Adipose tissue (tissue), 3 donors: ENCODE results near the gene PIAS1. TPM values are rescaled to one million over a fixed set of nuclear protein-coding genes. Genes with fewer than 3 reads are reported as not detected.
"Not testable (repeated sequence)": the region's sequence is repeated elsewhere in the genome, so short reads cannot be mapped to it uniquely, and the experiment has no call there.

ENCODE experiments used
- H3K27ac ChIP-seq: one replicate; pipeline ENCODE4 v1.5.1; 2013; ENCODE audit warnings: low read depth, low read length
- WGBS, 3 donors: extraction: QIAGEN DNeasy Blood & Tissue Kit; methylation state at CpG; one replicate each; pipeline ENCODE4 v1.1.7; 2013; 5-methylcytosine and 5-hydroxymethylcytosine counted together
- polyA plus RNA-seq, 3 donors: library from polyadenylated mRNA; stranded (reverse); fragments of 200-250 nt; gene quantifications; one replicate each; pipeline ENCODE4 v1.2.3, GENCODE V29; 2013
- donor health status: healthy with polysubstance abuse.
- donor health status: Bipolar disorder and iron deficiency.
- donor health status: healthy.

The PIAS1 gene
- polyA plus RNA-seq, 3 donors = 4.6 to 10.8 (median 7.9) TPM

DNA sequence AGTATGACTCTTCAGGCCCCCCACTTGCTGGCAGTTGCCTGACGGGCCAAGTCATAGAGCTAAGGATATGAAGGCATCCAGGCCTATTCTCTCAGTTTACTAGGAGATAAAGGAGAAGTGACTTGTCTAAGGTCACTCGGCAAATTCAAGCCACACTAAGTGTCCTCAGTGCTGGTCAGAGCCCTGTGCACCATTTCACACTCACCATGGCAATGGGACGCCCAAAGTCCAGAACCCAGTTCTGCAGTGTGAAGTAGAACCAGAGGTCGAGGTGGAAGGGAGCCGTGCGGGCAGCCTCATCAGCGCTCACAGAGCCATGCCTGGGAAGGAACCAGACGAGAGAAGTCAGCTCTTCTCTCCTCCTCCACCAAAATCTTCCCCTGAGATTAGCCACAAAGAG lies 164.2 kb downstream of the PIAS1 start:
- 94 to 98% (median 95%) methylated on average over 8 of the region's 8 CpGs for WGBS, 3 donors
- H3K27ac ChIP-seq = no peak overlapping the region

DNA sequence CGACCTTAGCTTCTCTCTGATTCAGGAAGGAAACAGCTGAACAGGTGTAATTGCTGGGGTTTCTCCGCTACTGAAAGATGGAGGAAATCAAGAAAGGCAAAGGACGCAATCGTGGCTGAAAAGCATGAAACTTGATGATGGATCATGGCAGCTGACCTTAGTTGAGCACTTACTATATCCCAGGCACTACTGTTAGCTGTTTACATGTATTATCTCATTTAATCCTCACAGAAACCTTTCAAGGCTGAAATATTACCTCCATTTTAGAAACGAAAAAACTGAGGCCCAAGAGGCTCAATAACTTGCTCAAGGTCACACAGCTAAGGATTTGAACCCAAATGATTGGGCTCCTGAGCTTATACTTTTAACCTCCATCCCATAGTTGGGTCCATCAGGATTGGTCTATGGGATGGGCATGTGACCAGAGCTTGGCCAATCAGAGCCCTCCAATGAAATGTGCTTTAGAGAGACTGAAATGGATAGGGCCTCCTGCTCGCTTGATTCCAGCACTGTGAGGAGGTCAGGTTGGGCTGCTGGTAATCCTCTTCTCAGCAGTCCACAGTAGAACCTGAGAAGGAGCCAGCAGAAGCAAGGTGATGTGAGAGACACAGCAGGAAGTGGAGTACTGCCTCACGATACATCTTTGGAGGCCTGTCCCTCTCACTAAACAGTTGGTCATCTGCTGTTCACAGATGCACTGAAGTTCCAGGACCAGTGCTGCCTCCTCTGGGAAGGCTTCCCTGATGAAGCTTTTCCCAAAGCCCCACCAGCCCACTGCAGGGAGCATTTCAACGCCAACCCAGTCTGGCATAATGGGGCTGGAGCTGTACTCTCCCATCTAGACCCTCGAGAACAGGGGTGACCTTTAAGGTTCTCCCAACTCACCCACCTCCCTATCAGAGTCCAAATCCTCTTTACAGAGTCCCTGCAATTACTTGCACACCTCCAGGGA lies 165.0 kb downstream of the PIAS1 start:
- no peak overlapping the region for H3K27ac ChIP-seq
- WGBS, 3 donors = 89 to 95% (median 90%) methylated on average over 9 of the region's 9 CpGs

DNA sequence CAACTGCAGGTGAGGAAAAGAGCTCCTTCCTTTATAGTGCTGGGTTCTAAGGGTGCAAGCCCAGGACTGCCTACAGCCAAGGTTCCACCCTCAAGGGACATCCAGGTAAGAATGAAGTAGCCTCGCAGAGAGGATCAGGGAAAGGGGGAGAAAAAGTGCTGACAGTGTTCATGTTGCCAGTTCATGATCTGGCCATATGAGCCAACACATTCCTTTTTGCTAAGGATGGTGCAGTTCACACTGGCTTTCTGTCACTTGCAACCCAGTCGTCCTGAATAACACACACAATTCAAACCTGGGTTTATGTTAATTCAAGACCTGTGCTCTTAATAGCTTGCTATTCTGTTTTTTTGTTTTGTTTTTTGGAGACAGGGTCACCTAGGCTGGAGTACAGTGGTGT lies 166.4 kb downstream of the PIAS1 start:
- H3K27ac ChIP-seq = no peak overlapping the region
- WGBS, 3 donors = 90 to 97% (median 96%) methylated on average over 2 of the region's 2 CpGs

DNA sequence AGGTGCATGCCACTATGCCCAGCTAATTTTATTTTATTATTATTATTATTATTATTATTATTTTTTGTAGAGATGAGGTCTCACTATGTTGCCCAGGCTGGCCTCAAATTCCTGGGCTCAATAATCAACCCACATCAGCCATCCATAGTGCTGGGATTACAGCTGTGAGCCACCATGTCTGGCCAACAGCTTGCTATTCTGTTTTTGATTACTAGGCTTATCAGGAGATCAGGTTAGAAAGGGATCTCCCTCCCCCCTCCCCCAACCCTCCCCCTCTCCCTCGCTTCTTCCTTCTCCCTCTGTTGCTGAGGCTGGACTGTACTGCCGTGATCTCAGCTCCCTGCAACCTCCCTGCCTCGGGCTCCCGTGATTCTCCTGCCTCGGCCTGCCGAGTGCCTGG lies 166.9 kb downstream of the PIAS1 start:
- 93 to 100% (median 94%) methylated on average over 6 of the region's 6 CpGs for WGBS, 3 donors
- H3K27ac ChIP-seq = no peak overlapping the region

DNA sequence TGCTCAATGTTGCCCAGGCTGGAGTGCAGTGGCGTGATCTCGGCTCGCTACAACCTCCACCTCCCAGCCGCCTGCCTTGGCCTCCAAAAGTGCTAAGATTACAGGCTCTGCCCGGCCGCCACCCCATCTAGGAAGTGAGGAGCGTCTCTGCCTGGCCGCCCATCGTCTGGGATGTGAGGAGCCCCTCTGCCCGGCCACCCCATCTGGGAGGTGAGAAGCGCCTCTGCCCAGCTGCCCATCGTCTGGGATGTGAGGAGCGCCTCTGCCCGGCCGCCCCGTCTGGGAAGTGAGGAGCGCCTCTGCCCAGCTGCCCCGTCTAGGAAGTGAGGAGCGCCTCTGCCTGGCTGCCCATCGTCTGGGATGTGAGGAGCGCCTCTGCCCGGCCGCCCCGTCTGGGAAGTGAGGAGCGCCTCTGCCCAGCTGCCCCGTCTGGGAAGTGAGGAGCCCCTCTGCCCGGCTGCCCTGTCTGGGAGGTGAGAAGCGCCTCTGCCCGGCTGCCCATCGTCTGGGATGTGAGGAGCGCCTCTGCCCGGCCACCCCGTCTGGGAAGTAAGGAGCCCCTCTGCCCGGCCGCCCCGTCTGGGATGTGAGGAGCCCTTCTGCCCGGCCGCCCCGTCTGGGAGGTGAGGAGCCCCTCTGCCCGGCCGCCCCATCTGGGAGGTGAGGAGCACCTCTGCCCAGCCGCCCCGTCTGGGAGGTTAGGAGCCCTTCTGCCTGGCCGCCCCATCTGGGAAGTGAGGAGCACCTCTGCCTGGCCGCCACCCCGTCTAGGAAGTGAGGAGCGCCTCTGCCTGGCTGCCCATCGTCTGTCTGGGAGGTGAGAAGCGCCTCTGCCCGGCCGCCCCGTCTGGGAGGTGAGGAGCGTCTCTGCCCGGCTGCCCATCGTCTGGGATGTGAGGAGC lies 167.7 kb downstream of the PIAS1 start:
- 87 to 93% (median 91%) methylated on average over 41 to 55 of the region's 55 CpGs for WGBS, 3 donors
- H3K27ac ChIP-seq = not testable (repeated sequence)

DNA sequence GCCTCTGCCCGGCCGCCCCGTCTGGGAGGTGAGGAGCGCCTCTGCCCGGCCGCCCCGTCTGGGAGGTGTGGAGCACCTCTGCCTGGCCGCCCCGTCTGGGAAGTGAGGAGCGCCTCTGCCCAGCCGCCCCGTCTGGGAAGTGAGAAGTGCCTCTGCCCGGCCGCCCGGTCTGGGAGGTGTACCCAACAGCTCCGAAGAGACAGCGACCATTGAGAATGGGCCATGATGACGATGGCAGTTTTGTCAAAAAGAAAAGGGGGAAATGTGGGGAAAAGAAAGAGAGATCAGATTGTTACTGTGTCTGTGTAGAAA lies 168.3 kb downstream of the PIAS1 start:
- H3K27ac ChIP-seq = not testable (repeated sequence)
- WGBS, 3 donors = 92 to 96% (median 94%) methylated on average over 15 to 18 of the region's 18 CpGs

DNA sequence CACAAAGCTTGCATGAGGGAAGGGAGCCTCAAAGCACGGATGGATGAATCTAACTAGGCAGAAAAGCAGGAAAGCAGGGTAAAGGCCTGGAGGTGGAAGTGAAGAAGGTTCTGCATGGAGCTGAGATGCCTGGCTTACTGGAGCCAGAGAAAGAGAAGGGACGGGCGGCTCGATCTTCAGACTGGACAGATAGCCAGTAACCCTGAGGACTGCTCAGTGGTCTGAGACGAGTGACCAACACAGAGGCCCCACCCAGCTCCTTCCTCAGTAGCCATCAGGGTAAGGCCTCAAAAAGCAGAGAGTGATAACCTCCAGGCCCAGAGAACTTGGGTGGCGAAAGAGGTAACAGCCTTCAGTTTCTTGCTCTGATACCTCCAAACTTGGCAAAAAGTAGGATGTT lies 169.1 kb downstream of the PIAS1 start:
- no peak overlapping the region for H3K27ac ChIP-seq
- WGBS, 3 donors = 93 to 97% (median 95%) methylated on average over 6 of the region's 6 CpGs

DNA sequence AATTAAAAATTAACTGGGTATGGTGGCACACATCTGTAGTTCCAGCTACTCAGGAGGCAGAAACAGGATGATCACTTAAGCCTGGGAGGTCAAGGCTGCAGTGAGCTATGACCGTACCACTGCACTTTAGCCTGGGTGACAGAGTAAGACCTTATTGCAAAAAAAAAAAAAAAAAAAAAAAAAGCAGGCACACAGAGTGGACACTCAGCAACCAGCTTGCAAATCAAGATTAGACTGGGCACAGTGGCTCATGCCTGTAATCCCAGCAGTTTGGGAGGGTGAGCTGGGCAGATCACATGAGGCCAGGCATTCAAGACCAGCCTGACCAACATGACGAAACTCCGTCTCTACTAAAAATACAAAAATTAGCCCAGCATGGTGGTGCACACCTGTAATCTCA lies 170.0 kb downstream of the PIAS1 start:
- 62 to 82% (median 78%) methylated on average over 3 of the region's 3 CpGs for WGBS, 3 donors

DNA sequence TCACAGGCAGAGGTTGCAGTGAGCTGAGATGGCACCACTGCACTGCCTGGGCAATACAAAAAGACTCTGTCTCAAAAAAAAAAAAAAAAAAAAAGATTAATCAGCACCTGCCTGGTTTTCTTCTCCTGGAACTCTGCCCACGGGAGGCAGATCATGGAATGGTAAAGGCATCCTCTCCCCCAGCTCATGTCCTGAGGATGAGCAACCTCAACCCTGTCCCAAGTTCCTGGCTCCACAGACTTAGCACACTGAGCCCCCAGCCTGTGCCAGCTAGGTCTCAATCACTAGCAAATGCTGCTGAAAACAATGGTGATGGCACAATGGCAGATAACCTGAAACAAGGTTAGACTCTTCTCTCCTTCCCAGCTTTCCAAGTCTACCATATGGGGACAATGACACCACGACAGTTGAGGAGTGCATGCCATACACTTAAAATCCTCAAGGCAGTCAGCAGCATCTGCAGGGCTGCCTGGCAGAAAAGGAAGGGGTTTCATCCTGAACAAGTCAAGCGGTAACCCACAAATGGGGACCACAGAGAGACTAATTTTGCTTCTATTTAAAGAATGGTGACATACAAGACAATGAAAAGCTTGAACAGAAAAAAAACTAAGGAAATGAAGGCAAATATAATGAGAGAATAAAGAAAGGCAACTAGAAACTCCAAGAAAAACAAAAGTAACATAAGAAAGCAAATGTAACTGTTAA lies 170.6 kb downstream of the PIAS1 start:
- WGBS, 3 donors = 52 to 87% (median 61%) methylated on average over 3 of the region's 3 CpGs
- no peak overlapping the region for H3K27ac ChIP-seq

More for the DNA sequence above, 170.0 kb downstream of the PIAS1 start:
- H3K27ac ChIP-seq = no peak overlapping the region

DNA sequence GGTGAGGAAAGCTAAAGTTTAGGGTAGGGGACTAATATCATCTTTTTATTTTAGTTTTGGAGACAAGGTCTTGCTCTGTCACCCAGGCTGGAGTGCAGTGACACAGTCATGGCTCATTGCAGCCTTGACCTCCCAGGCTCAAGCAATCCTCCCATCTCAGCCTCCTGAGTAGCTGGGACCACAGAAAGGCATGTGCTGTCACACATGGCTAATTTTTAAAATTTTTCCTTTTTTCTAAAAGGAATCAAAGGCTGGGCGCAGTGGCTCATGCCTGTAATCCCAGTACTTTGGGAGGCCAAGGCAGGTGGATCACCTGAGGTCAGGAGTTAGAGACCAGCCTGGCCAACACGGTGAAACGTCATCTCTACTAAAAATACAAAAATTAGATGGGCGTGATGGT lies 171.3 kb downstream of the PIAS1 start:
- not testable (repeated sequence) for H3K27ac ChIP-seq
- WGBS, 3 donors = 94 to 96% (median 94%) methylated on average over 4 of the region's 4 CpGs

DNA sequence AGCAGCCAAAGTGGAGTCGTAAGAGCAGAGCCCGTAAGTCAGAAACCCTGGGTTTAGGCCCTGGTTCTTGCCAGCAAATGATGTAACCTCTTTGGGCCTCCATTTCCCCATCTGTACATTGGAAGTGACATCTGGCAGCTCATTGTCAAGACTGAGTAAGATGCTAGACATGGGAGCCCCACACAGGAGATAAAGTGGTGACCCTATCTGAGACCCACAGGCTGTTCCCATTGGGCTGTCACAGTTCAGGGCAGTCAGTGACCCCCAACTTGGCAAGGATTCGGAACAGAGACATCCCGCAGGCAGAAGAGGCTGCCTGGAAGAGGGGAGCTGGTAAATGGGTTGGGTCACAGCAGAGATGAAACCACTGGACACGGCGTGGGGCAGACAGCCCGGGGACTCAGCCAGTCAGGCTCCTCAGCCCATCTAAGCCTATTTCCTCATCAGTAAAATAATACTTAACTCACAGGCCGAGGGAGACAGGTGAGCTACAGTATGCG lies 173.6 kb downstream of the PIAS1 start:
- no peak overlapping the region for H3K27ac ChIP-seq
- 82 to 89% (median 89%) methylated on average over 9 of the region's 9 CpGs for WGBS, 3 donors

DNA sequence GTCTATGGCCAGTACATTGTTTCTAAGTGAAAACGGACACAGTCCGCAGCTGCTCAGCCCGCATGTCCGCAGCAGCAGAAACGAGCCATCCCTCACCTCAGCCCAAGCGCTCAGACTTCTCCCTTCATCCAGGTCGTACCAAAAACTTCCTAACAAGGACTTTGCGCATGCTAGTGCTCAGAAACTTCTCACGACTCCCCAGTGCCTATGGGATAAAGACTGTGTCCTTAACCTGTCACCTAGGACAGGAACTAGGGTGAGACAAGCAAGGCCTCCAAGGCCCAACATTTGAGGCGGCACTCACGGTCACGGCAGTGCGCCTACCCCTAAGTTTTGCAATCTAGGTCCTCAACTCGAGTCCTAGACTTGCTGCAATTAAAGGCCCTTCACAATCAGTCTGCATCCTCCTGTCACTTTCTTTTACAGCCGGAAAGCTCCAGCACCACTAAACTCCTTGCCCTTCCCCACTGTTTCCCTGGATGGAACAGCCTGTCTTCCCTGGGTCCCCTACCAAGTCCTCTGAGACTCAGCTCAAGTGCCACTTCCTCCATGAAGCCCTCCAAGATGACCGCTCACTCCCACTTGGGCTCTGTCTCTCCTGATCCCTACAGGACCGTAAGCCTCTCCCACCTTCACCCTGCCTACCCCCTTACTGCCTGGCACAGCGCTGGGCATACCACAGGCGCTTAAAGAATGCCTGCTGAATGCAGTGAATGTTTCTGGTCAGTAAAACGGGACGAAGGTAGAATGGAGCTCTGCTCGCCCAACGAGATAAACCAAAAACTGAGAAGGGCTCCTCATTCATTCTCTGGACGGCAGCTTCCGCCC lies 174.2 kb downstream of the PIAS1 start:
- H3K27ac ChIP-seq = no peak overlapping the region
- 42 to 44% (median 43%) methylated on average over 25 of the region's 25 CpGs for WGBS, 3 donors

DNA sequence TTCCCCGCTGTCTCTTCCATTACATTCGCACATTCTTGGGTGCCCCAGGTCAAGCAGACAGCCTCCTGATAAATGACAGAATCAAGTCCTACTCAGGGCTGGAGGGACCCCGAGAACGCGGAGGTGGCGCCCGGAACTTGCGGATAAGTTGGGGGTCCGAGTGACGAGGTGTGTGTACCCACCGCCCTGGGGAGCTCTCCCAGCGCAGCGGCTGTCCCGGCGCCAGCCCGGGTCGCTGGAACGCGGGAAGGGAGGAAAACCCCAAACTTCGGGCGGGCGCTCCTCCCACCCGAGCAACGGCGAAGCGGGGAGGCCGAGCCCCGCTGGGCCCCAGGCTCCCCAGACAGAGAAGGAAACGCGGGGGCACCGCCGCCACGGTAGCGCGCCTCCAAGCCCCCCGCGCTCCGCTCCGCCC lies 174.9 kb downstream of the PIAS1 start:
- no peak overlapping the region for H3K27ac ChIP-seq
- 0 to 1% (median 1%) methylated on average over 24 to 39 of the region's 39 CpGs for WGBS, 3 donors

DNA sequence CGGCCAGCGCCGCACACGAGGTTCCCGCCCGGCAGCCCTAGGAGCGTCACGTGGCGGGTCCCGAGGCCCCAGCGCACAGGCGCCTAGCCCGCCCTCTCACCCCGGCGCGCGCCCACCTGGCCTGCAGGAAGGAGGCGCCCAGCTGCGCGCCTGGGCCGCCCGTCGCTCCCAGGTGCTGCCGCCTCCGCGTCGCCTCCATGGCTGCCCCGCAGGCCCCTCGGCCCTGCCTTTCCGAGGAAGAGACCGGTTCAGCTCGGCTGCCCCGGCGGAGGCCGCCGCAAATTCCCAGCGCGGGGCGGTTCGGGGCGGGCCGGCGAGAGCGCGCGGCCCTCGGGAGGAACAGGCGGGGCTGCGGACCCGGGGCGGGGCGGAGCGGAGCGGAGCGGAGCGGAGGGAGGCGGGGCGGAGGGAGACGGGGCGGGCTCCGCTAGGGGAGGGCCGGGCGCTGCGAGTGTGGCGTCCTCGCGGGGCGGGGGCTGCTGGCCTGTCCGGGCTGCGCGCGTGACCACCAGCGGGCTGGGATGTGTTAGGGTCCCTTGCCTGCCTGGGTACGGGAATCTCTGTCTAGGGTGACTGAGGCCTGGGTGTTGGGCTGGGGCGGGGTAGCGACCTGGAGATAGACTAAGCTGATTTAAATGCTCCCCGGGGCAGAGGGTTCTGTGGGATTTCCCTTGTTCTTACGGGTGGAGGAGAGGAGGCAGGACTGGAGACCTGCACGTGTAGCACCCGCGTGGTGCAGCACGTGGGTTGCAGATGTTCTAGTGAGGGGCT lies 175.5 kb downstream of the PIAS1 start, which contains the start of gene CLN6:
Gene CLN6 (minus strand): TSS at position 343 of the 771 bp plus-strand sequence. CDS start 144 bp downstream, at position 199.
- H3K27ac ChIP-seq = no peak within 1 kb of the TSS
- WGBS, 3 donors = 1% methylated on average over 63 to 78 of the region's 82 CpGs

DNA sequence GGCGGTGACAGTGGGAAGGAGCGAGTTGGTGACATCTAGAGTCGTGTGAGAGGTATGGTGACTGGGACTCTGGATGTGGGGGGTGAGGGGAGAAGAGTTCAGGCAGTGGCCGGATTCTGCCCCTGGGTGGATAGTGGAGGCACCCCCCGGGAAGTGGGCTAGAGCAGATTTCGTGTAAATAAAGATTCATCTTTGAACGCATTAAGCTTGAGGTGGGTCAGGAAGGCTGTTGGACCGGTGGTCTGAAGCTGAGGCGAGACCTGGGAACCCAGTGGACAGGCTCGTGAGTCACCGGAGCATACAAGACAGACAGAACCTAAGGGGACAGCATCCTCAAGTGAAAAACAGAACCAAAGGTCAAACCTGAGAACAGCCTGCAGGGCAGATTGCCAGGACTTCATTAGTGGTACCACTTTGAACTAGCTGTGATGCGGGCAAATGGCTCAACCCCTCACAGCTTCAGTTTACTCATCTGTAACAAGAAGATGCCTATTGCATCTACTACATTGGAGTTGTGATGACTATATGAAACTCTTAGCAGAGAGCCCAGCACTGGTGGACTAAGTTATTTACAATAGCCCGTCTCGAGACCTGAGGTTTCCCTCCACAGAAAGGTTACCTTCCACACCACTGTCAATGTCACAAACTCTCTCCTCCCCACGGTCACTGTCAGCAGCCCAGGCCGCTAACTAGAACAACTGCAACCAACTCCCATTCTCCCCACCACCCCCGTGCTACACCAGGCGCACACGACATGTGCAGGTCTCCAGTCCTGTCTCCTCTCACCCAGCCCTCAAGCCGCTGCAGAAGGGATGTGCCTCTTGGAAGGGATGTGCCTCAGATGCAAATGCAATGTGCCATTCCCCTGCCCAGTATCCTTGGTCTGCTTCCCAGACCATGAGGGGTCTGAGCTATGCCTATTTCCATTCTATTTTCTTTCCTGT lies 176.3 kb downstream of the PIAS1 start:
- H3K27ac ChIP-seq = no peak overlapping the region
- 57 to 62% (median 58%) methylated on average over 20 of the region's 20 CpGs for WGBS, 3 donors
